Measurements from ENCODE around the gene CROCC. TPM values are rescaled to one million over a fixed set of nuclear protein-coding genes. Genes with fewer than 3 reads are reported as not detected.
"Not testable (repeated sequence)": the region's sequence is repeated elsewhere in the genome, so short reads cannot be mapped to it uniquely, and the experiment has no call there.

CROCC gene
- total RNA-seq, 1 donor from 2014 or later = 40.1 TPM

GRCh38 chr1:16952376-16952775 lies 30.6 kb downstream of the CROCC start:
- not testable (repeated sequence) for H3K4me1 Mint-ChIP-seq (ENCODE audit: unreplicated experiment); H3K27ac Mint-ChIP-seq; H3K4me3 Mint-ChIP-seq; DNase-seq (ENCODE audit: extremely low spot score, unreplicated experiment); H3K27me3 Mint-ChIP-seq; H3K9me3 Mint-ChIP-seq; H3K36me3 Mint-ChIP-seq

DNA sequence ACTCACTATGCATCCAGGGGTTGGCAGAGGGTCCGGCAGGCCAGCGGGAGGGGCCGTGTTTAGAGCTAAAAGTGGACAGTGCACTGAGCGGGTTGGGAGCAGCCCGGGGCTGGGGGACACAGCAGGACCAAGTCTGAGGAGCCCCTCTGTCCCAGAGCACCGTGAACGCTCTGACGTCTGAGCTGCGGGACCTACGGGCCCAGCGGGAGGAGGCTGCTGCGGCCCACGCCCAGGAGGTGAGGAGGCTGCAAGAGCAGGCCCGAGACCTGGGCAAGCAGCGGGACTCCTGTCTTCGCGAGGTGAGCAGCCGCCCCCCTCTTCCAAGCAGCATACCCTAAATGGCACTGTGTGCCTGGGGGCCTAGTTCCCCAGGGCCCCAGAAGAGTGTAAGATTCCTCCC lies 32.8 kb downstream of the CROCC start:
- DNase-seq (ENCODE audit: extremely low spot score, unreplicated experiment) = no peak
- H3K36me3 Mint-ChIP-seq = no peaks in the 10 kb centered on the region
- H3K4me1 Mint-ChIP-seq (ENCODE audit: unreplicated experiment) = no peaks in the 10 kb centered on the region
- no peaks in the 10 kb centered on the region for H3K9me3 Mint-ChIP-seq
- no peak overlapping the region for H3K4me3 Mint-ChIP-seq
- H3K27me3 Mint-ChIP-seq = no peaks in the 10 kb centered on the region
- no peak for TF ChIP-seq CTCF (conservative IDR thresholded peaks at IDR 0.05)
- H3K27ac Mint-ChIP-seq = no peak overlapping the region

- H3K36me3 Mint-ChIP-seq = no peaks in the 10 kb centered on the region
- no peak overlapping the region for H3K4me3 Mint-ChIP-seq
- no peak for DNase-seq (ENCODE audit: extremely low spot score, unreplicated experiment)
- no peak overlapping the region for H3K27ac Mint-ChIP-seq
- H3K27me3 Mint-ChIP-seq = no peaks in the 10 kb centered on the region
- no peak for TF ChIP-seq CTCF (conservative IDR thresholded peaks at IDR 0.05)
- peaks cover 2% of the 10 kb centered on the region for H3K4me1 Mint-ChIP-seq (ENCODE audit: unreplicated experiment)
- H3K9me3 Mint-ChIP-seq = no peaks in the 10 kb centered on the region
Measured at GRCh38 chr1:16955186-16955585, 33.5 kb downstream of the CROCC start.

DNA sequence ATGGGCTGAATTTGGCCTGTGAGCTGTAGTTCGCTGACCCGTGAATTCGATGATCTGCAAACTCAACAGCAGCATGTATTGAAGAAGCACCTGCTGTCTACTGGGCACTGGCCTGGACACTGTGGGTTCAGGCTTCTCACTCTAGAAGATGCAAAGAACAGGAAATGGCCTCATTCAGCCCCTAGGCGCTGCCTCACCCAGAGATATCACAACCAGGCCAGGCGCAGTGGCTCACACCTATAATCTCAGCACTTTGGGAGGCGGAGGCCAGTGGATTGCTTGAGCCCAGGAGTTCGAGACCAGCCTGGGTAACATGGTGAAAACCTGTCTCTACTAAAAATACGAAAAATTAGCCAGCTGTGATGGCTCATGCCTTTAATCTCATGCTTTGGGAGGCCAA lies 35.0 kb downstream of the CROCC start:
- DNase-seq (ENCODE audit: extremely low spot score, unreplicated experiment) = no peak
- H3K4me1 Mint-ChIP-seq (ENCODE audit: unreplicated experiment) = peaks cover 9% of the 10 kb centered on the region
- no peak for TF ChIP-seq CTCF (conservative IDR thresholded peaks at IDR 0.05)
- no peaks in the 10 kb centered on the region for H3K36me3 Mint-ChIP-seq
- no peaks in the 10 kb centered on the region for H3K9me3 Mint-ChIP-seq
- no peak overlapping the region for H3K27ac Mint-ChIP-seq
- no peaks in the 10 kb centered on the region for H3K27me3 Mint-ChIP-seq
- H3K4me3 Mint-ChIP-seq = no peak overlapping the region

DNA sequence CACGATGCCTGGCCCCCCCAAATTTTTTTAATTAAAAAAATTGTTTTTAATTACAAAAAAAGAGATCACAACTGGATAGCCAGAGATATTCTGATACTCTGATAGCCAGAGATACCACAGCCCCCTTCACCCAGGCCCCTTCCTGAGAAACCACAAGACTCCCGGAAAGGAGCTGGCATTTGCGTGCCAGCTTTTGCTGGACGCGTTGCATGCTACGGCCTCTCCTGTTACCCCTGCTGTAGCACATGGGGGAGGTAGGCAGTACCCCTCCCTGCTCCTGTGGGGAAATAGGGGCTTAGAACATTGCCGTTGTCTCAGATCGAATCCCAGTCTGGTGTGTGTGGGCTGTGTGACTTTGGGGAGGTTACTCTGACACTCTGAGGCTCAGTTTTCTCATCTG lies 36.0 kb downstream of the CROCC start:
- H3K36me3 Mint-ChIP-seq = no peaks in the 10 kb centered on the region
- no peaks in the 10 kb centered on the region for H3K9me3 Mint-ChIP-seq
- TF ChIP-seq CTCF (conservative IDR thresholded peaks at IDR 0.05) = no peak
- no peak for DNase-seq (ENCODE audit: extremely low spot score, unreplicated experiment)
- no peak overlapping the region for H3K27ac Mint-ChIP-seq
- peaks cover 10% of the 10 kb centered on the region for H3K4me1 Mint-ChIP-seq (ENCODE audit: unreplicated experiment)
- no peak overlapping the region for H3K4me3 Mint-ChIP-seq
- H3K27me3 Mint-ChIP-seq = no peaks in the 10 kb centered on the region

DNA sequence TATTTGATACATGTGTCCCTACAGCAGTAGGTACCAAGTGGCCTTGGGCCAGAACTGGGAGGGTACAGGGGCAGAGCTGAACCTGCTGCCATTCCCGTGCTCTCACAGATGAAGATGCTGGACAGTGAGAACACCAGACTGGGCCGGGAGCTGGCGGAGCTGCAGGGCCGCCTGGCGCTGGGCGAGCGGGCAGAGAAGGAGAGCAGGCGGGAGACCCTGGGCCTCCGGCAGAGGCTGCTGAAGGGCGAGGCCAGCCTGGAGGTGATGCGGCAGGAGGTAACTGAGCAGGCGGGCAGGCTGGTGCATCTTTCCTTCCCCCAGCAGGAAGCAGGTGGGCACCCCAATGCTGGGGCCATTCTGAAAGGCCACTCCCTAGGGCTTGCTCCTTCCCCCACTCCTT lies 36.7 kb downstream of the CROCC start:
- Mint-ChIP-seq H3K4me3 (no peak overlapping the region), H3K4me1 (ENCODE audit: unreplicated experiment) (peaks cover 10% of the 10 kb centered on the region), H3K27ac (no peak overlapping the region), H3K36me3 (no peaks in the 10 kb centered on the region), H3K27me3 (no peaks in the 10 kb centered on the region), H3K9me3 (no peaks in the 10 kb centered on the region)
- TF ChIP-seq CTCF (conservative IDR thresholded peaks at IDR 0.05) = no peak
- DNase-seq (ENCODE audit: extremely low spot score, unreplicated experiment) = no peak

Data from type B pancreatic cell (in vitro differentiated cells).